ENCODE results near the gene EPS15. TPM values are rescaled to one million over a fixed set of nuclear protein-coding genes. Genes with fewer than 3 reads are reported as not detected.
"Not testable (repeated sequence)": the region's sequence is repeated elsewhere in the genome, so short reads cannot be mapped to it uniquely, and the experiment has no call there.

Gene EPS15
- total and polyA plus RNA-seq, 4 donors, result 8.8 to 52.1 (median 19.1) TPM

- Histone ChIP-seq H3K27me3 (ENCODE audit: control insufficient read depth in 4 of 4, insufficient read depth in 4 of 4, low read length in 3 of 4) (no peaks in the 10 kb centered on the region), H3K36me3 (ENCODE audit: control insufficient read depth in 4 of 4, insufficient read depth in 3 of 4, low read depth in 1 of 4, low read length in 3 of 4) (peaks cover 0 to 9% (median 4%) of the 10 kb centered on the region in 4 donors), H3K27ac (ENCODE audit: low read depth in 1 of 2, low read length in 2 of 2) (no peak overlapping the region), H3K4me3 (ENCODE audit: low read depth in 1 of 3, low read length in 3 of 3) (no peak overlapping the region), H3K9me3 (ENCODE audit: control insufficient read depth in 4 of 4, low read length in 3 of 4) (no peaks in the 10 kb centered on the region), H3K9ac (ENCODE audit: low read depth in 1 of 2, low read length in 2 of 2) (no peak overlapping the region), H3K4me1 (ENCODE audit: control insufficient read depth in 4 of 4, insufficient read depth in 4 of 4, low read length in 3 of 4) (no peaks in the 10 kb centered on the region)
- no peak for DNase-seq (ENCODE audit: low spot score)
- TF ChIP-seq RAD21 (IDR thresholded peaks at IDR 0.05) (no peak), ZBTB33 (IDR thresholded peaks at IDR 0.05) (no peak), NR2F2 (IDR thresholded peaks at IDR 0.05) (no peak), SP1 (IDR thresholded peaks at IDR 0.05) (no peak), FOXA2 (IDR thresholded peaks at IDR 0.05) (no peak), GABPA (IDR thresholded peaks at IDR 0.05 in 1 of 2, conservative IDR thresholded peaks at IDR 0.05 in 1 of 2) (no peak), EGR1 (IDR thresholded peaks at IDR 0.05; ENCODE audit: low read depth in 2 of 2) (no peak), HNF4A (conservative IDR thresholded peaks at IDR 0.05) (no peak), FOXA1 (IDR thresholded peaks at IDR 0.05) (no peak), HNF4G (IDR thresholded peaks at IDR 0.05) (no peak), ATF3 (IDR thresholded peaks at IDR 0.05) (no peak)
- 94% methylated on average over 4 of the region's 4 CpGs for whole genome bisulfite sequencing
Observed at GRCh38 chr1:51454554-51454953, 64.5 kb downstream of the EPS15 start.

DNA sequence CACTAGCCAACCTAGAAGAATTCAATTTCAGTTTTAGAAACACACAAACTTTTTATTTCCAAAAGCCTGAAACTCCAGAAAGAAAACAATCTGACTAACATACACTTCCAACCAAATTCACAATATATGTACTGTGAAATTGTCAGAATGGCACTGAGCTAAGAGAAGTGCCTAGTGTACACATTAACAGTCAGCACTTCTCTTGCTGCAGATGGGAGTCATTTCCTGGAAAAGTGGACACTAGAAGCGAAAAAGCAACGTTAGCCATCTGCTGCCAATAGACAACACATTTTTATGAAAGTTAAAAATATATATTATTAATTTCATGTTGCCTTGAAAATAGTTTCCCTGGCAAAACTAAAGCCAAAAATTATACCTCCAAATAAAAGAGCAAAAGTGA is 66.1 kb downstream of the EPS15 start:
- Histone ChIP-seq H3K4me3 (ENCODE audit: low read depth in 1 of 3, low read length in 3 of 3) (no peak overlapping the region), H3K27ac (ENCODE audit: low read depth in 1 of 2, low read length in 2 of 2) (no peak overlapping the region), H3K4me1 (ENCODE audit: control insufficient read depth in 4 of 4, insufficient read depth in 4 of 4, low read length in 3 of 4) (no peaks in the 10 kb centered on the region), H3K27me3 (ENCODE audit: control insufficient read depth in 4 of 4, insufficient read depth in 4 of 4, low read length in 3 of 4) (no peaks in the 10 kb centered on the region), H3K9me3 (ENCODE audit: control insufficient read depth in 4 of 4, low read length in 3 of 4) (no peaks in the 10 kb centered on the region), H3K9ac (ENCODE audit: low read depth in 1 of 2, low read length in 2 of 2) (no peak overlapping the region), H3K36me3 (ENCODE audit: control insufficient read depth in 4 of 4, insufficient read depth in 3 of 4, low read depth in 1 of 4, low read length in 3 of 4) (peaks cover 0 to 5% (median 2%) of the 10 kb centered on the region in 4 donors)
- DNase-seq (ENCODE audit: low spot score), result no peak
- 53% methylated on average over 2 of the region's 2 CpGs for WGBS
- TF ChIP-seq NR2F2 (IDR thresholded peaks at IDR 0.05), result no peak
- TF ChIP-seq YY1 (IDR thresholded peaks at IDR 0.05), result no peak
- no peak for TF ChIP-seq HNF4A (conservative IDR thresholded peaks at IDR 0.05)

- peaks cover 1 to 13% (median 9%) of the 10 kb centered on the region in 4 donors for H3K36me3 ChIP-seq (ENCODE audit: control insufficient read depth in 4 of 4, insufficient read depth in 3 of 4, low read depth in 1 of 4, low read length in 3 of 4)
- not testable (repeated sequence) for H3K27me3 ChIP-seq (ENCODE audit: control insufficient read depth in 4 of 4, insufficient read depth in 4 of 4, low read length in 3 of 4); H3K9me3 ChIP-seq (ENCODE audit: control insufficient read depth in 4 of 4, low read length in 3 of 4); DNase-seq (ENCODE audit: low spot score); H3K27ac ChIP-seq (ENCODE audit: low read depth in 1 of 2, low read length in 2 of 2); H3K9ac ChIP-seq (ENCODE audit: low read depth in 1 of 2, low read length in 2 of 2); H3K4me1 ChIP-seq (ENCODE audit: control insufficient read depth in 4 of 4, insufficient read depth in 4 of 4, low read length in 3 of 4); H3K4me3 ChIP-seq (ENCODE audit: low read depth in 1 of 3, low read length in 3 of 3)
- WGBS, result 93% methylated on average over 1 of the region's 1 CpG
Observed at GRCh38 chr1:51448844-51449454, 70.1 kb downstream of the EPS15 start.

All from liver (tissue), 9 donors.